ENCODE results near the gene HNRNPL.
"Not testable (repeated sequence)": the region's sequence is repeated elsewhere in the genome, so short reads cannot be mapped to it uniquely, and the experiment has no call there.

Gene HNRNPL

GRCh38 chr19:38856813-38857212 is 7.0 kb upstream of the HNRNPL start:
- no peaks in the 10 kb centered on the region for H4K20me1 ChIP-seq (ENCODE audit: insufficient read depth)
- no peaks in the 10 kb centered on the region for H3K36me3 ChIP-seq (ENCODE audit: insufficient read depth)
- TF ChIP-seq CTCF (conservative IDR thresholded peaks at IDR 0.05; ENCODE audit: low read depth, low read length) = no peak
- H3K4me2 ChIP-seq = peak overlapping the region; percentile 16; the same call in 1 of the 2 replicates
- peaks cover 18% of the 10 kb centered on the region for H3K4me1 ChIP-seq (ENCODE audit: low read depth, poor library complexity, severe bottlenecking)
- H3K79me2 ChIP-seq (ENCODE audit: insufficient read depth, low read depth) = no peaks in the 10 kb centered on the region
- H3K4me3 ChIP-seq (IDR thresholded peaks at IDR 0.05; ENCODE audit: insufficient read depth, low read depth, low read length) = no peak overlapping the region
- no peaks in the 10 kb centered on the region for H3K27me3 ChIP-seq (ENCODE audit: insufficient read depth, low read depth)
- H3K9ac ChIP-seq = no peak overlapping the region
- H2AFZ ChIP-seq (ENCODE audit: low read depth) = no peak overlapping the region
- H3K27ac ChIP-seq = peak overlapping the region; percentile 31; the same call in 1 of the 2 replicates

GRCh38 chr19:38855751-38856150 is 6.0 kb upstream of the HNRNPL start:
- not testable (repeated sequence) for H3K27ac ChIP-seq; H4K20me1 ChIP-seq (ENCODE audit: insufficient read depth); H2AFZ ChIP-seq (ENCODE audit: low read depth); H3K9ac ChIP-seq; H3K79me2 ChIP-seq (ENCODE audit: insufficient read depth, low read depth); H3K27me3 ChIP-seq (ENCODE audit: insufficient read depth, low read depth); H3K4me3 ChIP-seq (IDR thresholded peaks at IDR 0.05; ENCODE audit: insufficient read depth, low read depth, low read length); H3K4me2 ChIP-seq; H3K36me3 ChIP-seq (ENCODE audit: insufficient read depth)
- peaks cover 27% of the 10 kb centered on the region for H3K4me1 ChIP-seq (ENCODE audit: low read depth, poor library complexity, severe bottlenecking)

GRCh38 chr19:38854961-38855360 is 5.2 kb upstream of the HNRNPL start:
- not testable (repeated sequence) for H3K27ac ChIP-seq; H3K79me2 ChIP-seq (ENCODE audit: insufficient read depth, low read depth); H3K36me3 ChIP-seq (ENCODE audit: insufficient read depth); H3K27me3 ChIP-seq (ENCODE audit: insufficient read depth, low read depth); H2AFZ ChIP-seq (ENCODE audit: low read depth); H3K4me2 ChIP-seq; H3K4me3 ChIP-seq (IDR thresholded peaks at IDR 0.05; ENCODE audit: insufficient read depth, low read depth, low read length); H3K9ac ChIP-seq; H4K20me1 ChIP-seq (ENCODE audit: insufficient read depth)
- peaks cover 28% of the 10 kb centered on the region for H3K4me1 ChIP-seq (ENCODE audit: low read depth, poor library complexity, severe bottlenecking)

- peak overlapping the region; percentile 80 for H3K27ac ChIP-seq
- no peaks in the 10 kb centered on the region for H3K27me3 ChIP-seq (ENCODE audit: insufficient read depth, low read depth)
- peak overlapping the region; percentile 92 for H3K9ac ChIP-seq
- no peak overlapping the region for H3K4me3 ChIP-seq (IDR thresholded peaks at IDR 0.05; ENCODE audit: insufficient read depth, low read depth, low read length)
- peaks cover 30% of the 10 kb centered on the region for H3K4me1 ChIP-seq (ENCODE audit: low read depth, poor library complexity, severe bottlenecking)
- TF ChIP-seq CTCF (conservative IDR thresholded peaks at IDR 0.05; ENCODE audit: low read depth, low read length) = no peak
- H3K4me2 ChIP-seq = peak overlapping the region; percentile 81
- peaks cover 14% of the 10 kb centered on the region for H3K79me2 ChIP-seq (ENCODE audit: insufficient read depth, low read depth)
- peaks cover 4% of the 10 kb centered on the region; the same call in 1 of the 2 replicates for H3K36me3 ChIP-seq (ENCODE audit: insufficient read depth)
- H2AFZ ChIP-seq (ENCODE audit: low read depth) = peak overlapping the region; percentile 75
- H4K20me1 ChIP-seq (ENCODE audit: insufficient read depth) = no peaks in the 10 kb centered on the region
Observed at GRCh38 chr19:38853214-38853613, 3.4 kb upstream of the HNRNPL start.

- H2AFZ ChIP-seq (ENCODE audit: low read depth) = peak overlapping the region; percentile 75
- peaks cover 31% of the 10 kb centered on the region for H3K4me1 ChIP-seq (ENCODE audit: low read depth, poor library complexity, severe bottlenecking)
- no peaks in the 10 kb centered on the region for H3K27me3 ChIP-seq (ENCODE audit: insufficient read depth, low read depth)
- H3K9ac ChIP-seq = peak overlapping the region; percentile 92
- peaks cover 9% of the 10 kb centered on the region; the same call in 1 of the 2 replicates for H3K36me3 ChIP-seq (ENCODE audit: insufficient read depth)
- H4K20me1 ChIP-seq (ENCODE audit: insufficient read depth) = no peaks in the 10 kb centered on the region
- H3K79me2 ChIP-seq (ENCODE audit: insufficient read depth, low read depth) = peaks cover 22% of the 10 kb centered on the region
- no peak overlapping the region for H3K4me3 ChIP-seq (IDR thresholded peaks at IDR 0.05; ENCODE audit: insufficient read depth, low read depth, low read length)
- H3K4me2 ChIP-seq = peak overlapping the region; percentile 81
- no peak for TF ChIP-seq CTCF (conservative IDR thresholded peaks at IDR 0.05; ENCODE audit: low read depth, low read length)
- H3K27ac ChIP-seq = peak overlapping the region; percentile 80
Observed at GRCh38 chr19:38852231-38853044, 2.7 kb upstream of the HNRNPL start.
